Heart left ventricle (tissue), 16 donors: ENCODE results near the gene NPM3. TPM values are rescaled to one million over a fixed set of nuclear protein-coding genes. Genes with fewer than 3 reads are reported as not detected.

ENCODE experiments used
- ATAC-seq, 4 donors: fragments of 200-7000 bp; cut with Tn5 transposase; one replicate each; pipeline ENCODE4 v1.9.1; 2020 to 2022; ENCODE audit warnings: moderate library complexity in 4 of 4, mild to moderate bottlenecking in 3 of 4, moderate number of reproducible peaks in 1 of 4
- DNase-seq, 5 donors: peaks; one replicate each; pipeline ENCODE4 v3.0.0-alpha.2; 2020
- H3K27ac ChIP-seq, 12 donors: fragments of 200-600 bp; sonication (generic) in 4 of 12; one replicate each; pipeline versions ENCODE4 v1.5.0 to v1.8.0; 2016 to 2022; ENCODE audit warnings: mild to moderate bottlenecking in 2 of 12
- H3K27me3 ChIP-seq, 9 donors: fragments of 200-600 bp; sonication (generic) in 2 of 9; one replicate each; pipeline versions ENCODE4 v1.5.1 to v1.8.0; 2016 to 2022; ENCODE audit warnings: mild to moderate bottlenecking in 3 of 9
- H3K36me3 ChIP-seq, 9 donors: fragments of 200-600 bp; sonication (generic) in 2 of 9; one replicate each; pipeline versions ENCODE4 v1.5.0 to v1.8.0; 2018 to 2022; ENCODE audit warnings: mild to moderate bottlenecking in 2 of 9
- H3K4me1 ChIP-seq, 12 donors: fragments of 200-600 bp; sonication (generic) in 4 of 12; one replicate each; pipeline versions ENCODE4 v1.5.0 to v1.8.0; 2016 to 2022; ENCODE audit warnings: mild to moderate bottlenecking in 3 of 12
- H3K4me3 ChIP-seq, 12 donors: fragments of 200-600 bp; sonication (generic) in 4 of 12; one replicate each; pipeline versions ENCODE4 v1.5.0 to v1.8.0; 2017 to 2022; ENCODE audit warnings: mild to moderate bottlenecking in 9 of 12, moderate library complexity in 4 of 12
- H3K9me3 ChIP-seq, 12 donors: fragments of 200-600 bp; sonication (generic) in 4 of 12; one replicate each; pipeline versions ENCODE4 v1.5.0 to v1.8.0; 2016 to 2022; ENCODE audit warnings: mild to moderate bottlenecking in 1 of 12
- POLR2A ChIP-seq, 2 donors: fragments of 450-650 bp; IDR thresholded peaks; one replicate each; pipeline ENCODE4 v1.6.1; 2017; ENCODE audit warnings: antibody characterized with exemption in 2 of 2, mild to moderate bottlenecking in 2 of 2, moderate library complexity in 2 of 2
- WGBS, 4 donors: extraction: QIAGEN DNeasy Blood & Tissue Kit in 2 of 4; methylation state at CpG; one replicate each; pipeline versions ENCODE4 v1.1.5 to v1.1.7; 2013 to 2018; 5-methylcytosine and 5-hydroxymethylcytosine counted together
- intact Hi-C, 10 donors: fragments of 100-400 bp; cut with DNase I; formaldehyde crosslinking; loops; one replicate each; pipeline versions ENCODE4 v1.11.1 to v1.14.2; 2022
- polyA plus RNA-seq, 2 donors: library from polyadenylated mRNA; stranded (reverse); fragments of 200-250 nt; gene quantifications; one replicate each; pipeline ENCODE4 v1.2.3, GENCODE V29; 2013
- total RNA-seq, 9 donors: library from RNA; depleted of rRNA in 2 of 9; stranded (reverse); fragments of >200 nt in 2 of 9; fragmentation: NEBNext Ultra II Directional in 3 of 9; extraction: Animal tissue kit (Norgen Biotek cat#: 25700) in 3 of 9; gene quantifications; one replicate each; pipeline versions ENCODE4 v1.1.0 to v1.2.4, GENCODE V29; 2016 to 2023
- TF ChIP-seq, protein P1 (sequence below), 12 donors: fragments of 200-600 bp; sonication (generic) in 4 of 12; IDR thresholded peaks; one replicate each; pipeline versions ENCODE4 v1.5.0 to v1.8.0; 2018 to 2022; ENCODE audit warnings: antibody characterized with exemption in 12 of 12, mild to moderate bottlenecking in 5 of 12
- donor health status: ischemic (EF 13 %, LVEDD 7.1; RV severe dilation, severe dysfunction).
- donor health status: healthy with polysubstance abuse.
- donor health status: DM: no; HTN: yes; CAD: no.
- donor health status: DM: no; HTN: no; CAD: no.
- donor health status: ischemic (EF 25% LVEDD 6.9; RV normal size, moderate dysfunction).
- donor health status: ischemic (EF 25% LVEDD 5.7; RV mildly dilated, moderate dysfunction).
- donor health status: healthy.
- donor health status: DM: yes; HTN: yes; CAD: no.
- donor health status: ischemic (EF 35%, LVEDD 5.7; RV mildly dilated, moderate dysfunction).
- donor health status: nonischemic (EF 11% LVEDD 7.7; RV severe dilation, severe dysfunction).
- donor health status: DM: yes; HTN: yes; CAD: no.
- donor health status: PGD.
- donor health status: ischemic (EF 29% LVEDD 5.4; RV normal size, mild dysfunction).
- donor health status: nonischemic (EF 23%, LVEDD 6.1; RV moderate dilation, normal function).

NPM3 gene
- total and polyA plus RNA-seq, 11 donors, result 5.9 to 24.9 (median 10.5) TPM

DNA sequence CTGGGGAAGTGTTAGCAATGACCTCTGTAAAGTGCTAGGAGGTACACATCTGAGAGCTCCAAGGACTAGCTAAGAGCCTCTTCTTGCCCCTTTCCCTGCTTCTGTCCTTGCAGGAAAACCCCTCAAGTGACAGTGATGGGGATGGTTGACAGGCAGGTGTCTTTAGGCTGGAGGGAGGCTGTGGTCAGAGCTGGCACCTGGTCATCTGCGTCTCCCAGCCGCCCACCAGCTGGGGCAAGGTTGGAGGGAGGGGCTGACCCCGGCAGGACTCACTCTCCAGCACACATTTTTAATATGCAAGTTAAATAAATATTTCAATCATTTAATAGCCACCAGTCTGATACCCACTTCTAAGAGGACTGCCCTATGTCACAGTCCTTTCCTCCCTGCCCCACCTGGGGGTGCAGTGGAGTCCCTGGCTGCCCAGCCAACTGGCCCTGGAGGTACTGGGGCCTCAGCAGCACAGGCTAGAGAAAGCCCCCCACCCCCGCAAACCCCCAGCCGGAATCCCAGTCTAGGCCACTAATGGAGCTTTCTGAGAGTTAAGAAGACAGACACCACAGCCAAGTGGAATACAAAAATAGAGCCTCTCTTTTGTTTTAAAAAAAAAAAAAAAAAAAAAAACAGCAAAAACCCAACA, 13.6 kb downstream of the NPM3 start:
- WGBS, 4 donors, result 75 to 85% (median 82%) methylated on average over 5 of the region's 5 CpGs

DNA sequence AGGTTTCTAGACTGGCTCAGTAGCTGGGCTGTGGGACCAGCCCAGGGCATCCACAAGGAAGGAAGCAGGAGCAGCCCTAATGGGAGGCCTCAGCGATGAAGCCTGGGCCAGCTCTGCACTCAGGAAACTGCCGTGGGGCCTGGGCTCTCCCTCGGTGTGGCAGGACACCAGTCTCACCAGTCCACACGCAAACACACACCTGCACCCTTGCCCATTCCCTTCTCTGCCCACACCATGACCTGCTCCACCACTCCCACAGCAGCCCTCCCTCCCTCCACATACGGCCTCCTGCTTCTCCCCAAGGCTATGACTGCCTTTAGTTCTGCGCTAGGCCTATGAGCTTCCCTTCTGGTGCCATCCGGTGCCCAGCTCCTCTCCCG, 14.5 kb downstream of the NPM3 start:
- H3K4me1 ChIP-seq, result peaks cover 0 to 4% (median 0%) of the 10 kb centered on the region in 12 donors
- H3K9me3 ChIP-seq, result no peaks in the 10 kb centered on the region
- H3K27me3 ChIP-seq, result peaks cover 3 to 50% (median 21%) of the 10 kb centered on the region in 9 donors
- no peak overlapping the region for H3K27ac ChIP-seq
- 73 to 96% (median 80%) methylated on average over 7 to 8 of the region's 8 CpGs for WGBS, 4 donors
- peak in 1 of 4 donors; percentile 8 for ATAC-seq
- no peaks in the 10 kb centered on the region for H3K36me3 ChIP-seq
- DNase-seq, result no peak
- TF ChIP-seq POLR2A (IDR thresholded peaks at IDR 0.05), result no peak
- TF ChIP-seq, protein P1, sequence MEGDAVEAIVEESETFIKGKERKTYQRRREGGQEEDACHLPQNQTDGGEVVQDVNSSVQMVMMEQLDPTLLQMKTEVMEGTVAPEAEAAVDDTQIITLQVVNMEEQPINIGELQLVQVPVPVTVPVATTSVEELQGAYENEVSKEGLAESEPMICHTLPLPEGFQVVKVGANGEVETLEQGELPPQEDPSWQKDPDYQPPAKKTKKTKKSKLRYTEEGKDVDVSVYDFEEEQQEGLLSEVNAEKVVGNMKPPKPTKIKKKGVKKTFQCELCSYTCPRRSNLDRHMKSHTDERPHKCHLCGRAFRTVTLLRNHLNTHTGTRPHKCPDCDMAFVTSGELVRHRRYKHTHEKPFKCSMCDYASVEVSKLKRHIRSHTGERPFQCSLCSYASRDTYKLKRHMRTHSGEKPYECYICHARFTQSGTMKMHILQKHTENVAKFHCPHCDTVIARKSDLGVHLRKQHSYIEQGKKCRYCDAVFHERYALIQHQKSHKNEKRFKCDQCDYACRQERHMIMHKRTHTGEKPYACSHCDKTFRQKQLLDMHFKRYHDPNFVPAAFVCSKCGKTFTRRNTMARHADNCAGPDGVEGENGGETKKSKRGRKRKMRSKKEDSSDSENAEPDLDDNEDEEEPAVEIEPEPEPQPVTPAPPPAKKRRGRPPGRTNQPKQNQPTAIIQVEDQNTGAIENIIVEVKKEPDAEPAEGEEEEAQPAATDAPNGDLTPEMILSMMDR (IDR thresholded peaks at IDR 0.05), result no peak
- H3K4me3 ChIP-seq, result no peak overlapping the region
- intact Hi-C loops, result no loop called here

More for the DNA sequence above, 13.6 kb downstream of the NPM3 start:
- intact Hi-C loops, result loop anchor here in 2 of 10 donors (10.0 kb wide), 1 partner anchor 555 kb away; no protein-coding TSS in a partner anchor
- peaks cover 0 to 5% (median 0%) of the 10 kb centered on the region in 12 donors for H3K4me1 ChIP-seq
- DNase-seq (no peak), ATAC-seq (no peak)
- TF ChIP-seq POLR2A (IDR thresholded peaks at IDR 0.05), result no peak
- TF ChIP-seq, protein P1 (IDR thresholded peaks at IDR 0.05), result no peak
- peaks cover 11 to 59% (median 30%) of the 10 kb centered on the region in 9 donors for H3K27me3 ChIP-seq
- no peak overlapping the region for H3K4me3 ChIP-seq
- no peak overlapping the region for H3K27ac ChIP-seq
- no peaks in the 10 kb centered on the region for H3K36me3 ChIP-seq
- no peaks in the 10 kb centered on the region for H3K9me3 ChIP-seq

DNA sequence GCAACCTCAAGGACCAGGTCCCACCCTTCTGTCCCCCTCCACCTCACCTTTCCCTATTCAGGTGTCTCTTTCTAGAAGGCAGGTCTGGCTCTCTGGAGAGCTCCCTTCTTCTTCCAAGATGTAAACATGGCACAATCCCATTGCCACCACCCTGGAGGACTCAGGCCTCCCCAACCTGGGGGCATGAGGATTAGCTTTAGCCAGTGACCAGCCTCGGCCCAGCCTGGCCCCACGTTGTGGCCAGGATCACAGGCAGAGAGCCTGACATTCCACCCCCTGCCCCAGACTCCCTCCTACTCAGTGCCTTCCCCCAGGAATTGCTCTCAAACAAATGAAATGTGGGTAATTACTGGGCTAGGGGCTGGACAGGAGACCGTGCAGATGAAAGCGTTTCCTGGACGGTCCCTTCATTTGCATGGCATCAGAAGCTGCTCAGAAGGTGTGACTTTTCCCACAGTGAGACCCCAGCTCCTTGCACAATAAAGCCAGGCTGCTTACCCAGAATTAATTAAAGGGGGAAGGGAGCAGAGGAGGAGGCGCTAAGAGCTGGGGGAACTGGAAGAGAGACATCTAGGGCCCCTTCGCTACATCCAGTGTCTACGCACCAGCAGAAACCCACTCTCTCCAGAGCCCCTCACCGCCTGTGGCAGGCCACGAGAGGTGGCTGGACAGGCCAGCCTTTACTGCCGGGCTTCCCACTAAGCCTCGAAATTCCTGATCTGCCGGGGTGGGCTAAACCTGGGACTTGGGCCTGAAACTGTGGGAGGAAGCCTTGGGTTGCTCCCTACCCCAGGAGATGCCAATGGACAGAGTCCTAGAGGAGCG, 15.1 kb downstream of the NPM3 start:
- no peak overlapping the region for H3K27ac ChIP-seq
- intact Hi-C loops, result no loop called here
- no peaks in the 10 kb centered on the region for H3K36me3 ChIP-seq
- DNase-seq (no peak), ATAC-seq (no peak)
- peaks cover 3 to 46% (median 17%) of the 10 kb centered on the region in 9 donors for H3K27me3 ChIP-seq
- no peaks in the 10 kb centered on the region for H3K4me1 ChIP-seq
- TF ChIP-seq POLR2A (IDR thresholded peaks at IDR 0.05), result no peak
- TF ChIP-seq, protein P1 (IDR thresholded peaks at IDR 0.05), result no peak
- WGBS, 4 donors, result 56 to 67% (median 65%) methylated on average over 11 to 14 of the region's 14 CpGs
- no peak overlapping the region for H3K4me3 ChIP-seq
- no peaks in the 10 kb centered on the region for H3K9me3 ChIP-seq

DNA sequence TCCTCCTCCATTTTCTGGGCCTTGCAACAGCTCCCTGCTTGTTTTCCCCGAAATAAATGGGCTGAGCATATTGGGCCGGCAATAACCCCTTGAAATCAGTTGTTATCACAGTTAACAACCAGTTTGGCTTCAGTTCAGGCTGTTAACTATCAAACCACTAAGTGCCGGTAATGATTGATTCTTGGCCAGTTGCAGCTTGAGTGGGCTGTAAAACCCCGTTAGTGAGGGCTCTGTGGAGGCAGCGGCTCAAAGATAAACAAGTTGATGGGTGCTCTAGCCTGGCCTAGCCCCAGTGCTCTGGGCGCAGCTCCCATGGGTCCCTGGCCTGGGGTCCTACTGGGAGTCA, 15.7 kb downstream of the NPM3 start:
- TF ChIP-seq, protein P1 (IDR thresholded peaks at IDR 0.05), result no peak
- no peak for TF ChIP-seq POLR2A (IDR thresholded peaks at IDR 0.05)
- H3K9me3 ChIP-seq, result no peaks in the 10 kb centered on the region
- WGBS, 4 donors, result 58 to 77% (median 66%) methylated on average over 4 to 6 of the region's 6 CpGs
- intact Hi-C loops, result no loop called here
- H3K27me3 ChIP-seq, result peaks cover 3 to 41% (median 10%) of the 10 kb centered on the region in 9 donors
- ATAC-seq (no peak), DNase-seq (no peak)
- H3K4me1 ChIP-seq, result no peaks in the 10 kb centered on the region
- H3K27ac ChIP-seq, result no peak overlapping the region
- no peaks in the 10 kb centered on the region for H3K36me3 ChIP-seq
- H3K4me3 ChIP-seq, result no peak overlapping the region
